Stimulated activated CD8-positive, alpha-beta memory T cell treated with anti-CD3 and anti-CD28 coated beads, Interleukin-12 subunit alpha, Interleukin-12 subunit beta, amount 100 ng/mL, for 24 hours (primary cell): Measurements from ENCODE around the gene PXDN.
"Not testable (repeated sequence)": the region's sequence is repeated elsewhere in the genome, so short reads cannot be mapped to it uniquely, and the experiment has no call there.

Source experiments
- DNase-seq: peaks from one replicate; pipeline ENCODE4 v3.0.0-alpha.2; 2020; ENCODE audit errors: extremely low read depth

PXDN gene

DNA sequence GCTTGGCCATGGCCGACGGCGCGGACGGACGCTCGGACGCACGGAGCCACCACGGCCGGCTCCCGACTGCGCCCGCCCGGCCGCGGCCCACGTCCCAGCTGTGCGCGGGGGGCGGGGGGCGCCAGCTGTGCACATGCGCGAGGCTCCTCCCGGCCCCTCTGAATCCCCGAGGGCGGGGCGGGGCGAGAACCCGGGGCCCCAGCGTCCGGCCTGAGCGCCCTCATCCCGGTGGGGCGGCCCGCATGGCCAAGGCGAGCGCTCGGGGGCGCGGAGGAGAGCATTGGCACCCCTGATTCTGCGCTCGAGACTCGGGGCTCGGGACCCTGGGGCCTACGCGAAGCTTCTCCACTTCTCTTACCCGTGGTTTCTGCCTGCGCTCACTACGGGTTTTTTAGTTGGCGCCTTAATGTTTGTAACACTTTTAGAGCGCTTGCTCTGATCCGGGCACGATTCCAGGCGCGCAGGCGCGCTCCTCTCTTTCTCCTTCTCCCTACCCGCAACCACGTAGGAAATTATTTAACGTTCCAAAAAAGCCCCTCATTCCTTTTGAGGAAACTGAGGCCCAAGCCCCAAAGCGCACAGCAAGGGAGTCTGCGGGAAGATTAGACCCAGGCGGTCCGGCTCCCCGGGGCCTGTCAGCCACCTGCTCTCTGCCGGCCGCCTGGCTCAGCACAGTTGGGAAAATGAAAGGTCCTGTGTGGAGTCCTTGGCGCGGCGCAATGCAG, at the start of gene PXDN:
Gene PXDN, minus strand, starts transcription at position 70 of the 725 bp plus-strand sequence. Its CDS starts 60 bp downstream, at position 10.
- no peak for DNase-seq

DNA sequence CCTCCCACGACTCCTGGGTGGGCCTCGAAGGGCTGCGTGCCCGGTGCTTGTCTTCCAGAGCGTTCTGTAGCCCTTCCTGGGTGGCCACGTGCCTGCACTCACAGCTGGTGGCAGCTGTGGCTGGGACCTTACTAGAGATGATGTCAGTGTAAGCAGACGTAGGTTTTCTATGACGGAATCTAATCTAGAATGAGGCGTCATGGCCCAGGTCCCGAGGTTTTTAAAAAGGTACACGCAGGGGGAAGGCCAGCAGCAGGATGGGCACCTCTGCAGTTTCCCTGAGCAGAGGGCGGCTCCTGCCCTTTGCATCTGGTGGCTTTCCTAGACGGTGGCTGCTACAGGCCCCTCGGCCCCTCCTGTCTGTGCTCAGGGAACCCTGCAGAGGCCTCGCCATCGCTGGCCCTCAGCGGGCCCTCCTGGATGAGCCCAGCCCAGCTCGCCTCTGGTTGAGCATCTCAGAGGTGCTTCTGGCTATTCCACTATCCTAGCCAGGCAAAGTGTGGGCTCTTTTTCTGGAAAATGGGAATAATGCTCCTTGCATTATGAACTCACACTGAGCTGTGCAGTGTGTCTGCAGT, 49.6 kb upstream of the PXDN start:
- no peak for DNase-seq

GRCh38 chr2:1793001-1793867, 48.9 kb upstream of the PXDN start:
- DNase-seq, result no peak

DNA sequence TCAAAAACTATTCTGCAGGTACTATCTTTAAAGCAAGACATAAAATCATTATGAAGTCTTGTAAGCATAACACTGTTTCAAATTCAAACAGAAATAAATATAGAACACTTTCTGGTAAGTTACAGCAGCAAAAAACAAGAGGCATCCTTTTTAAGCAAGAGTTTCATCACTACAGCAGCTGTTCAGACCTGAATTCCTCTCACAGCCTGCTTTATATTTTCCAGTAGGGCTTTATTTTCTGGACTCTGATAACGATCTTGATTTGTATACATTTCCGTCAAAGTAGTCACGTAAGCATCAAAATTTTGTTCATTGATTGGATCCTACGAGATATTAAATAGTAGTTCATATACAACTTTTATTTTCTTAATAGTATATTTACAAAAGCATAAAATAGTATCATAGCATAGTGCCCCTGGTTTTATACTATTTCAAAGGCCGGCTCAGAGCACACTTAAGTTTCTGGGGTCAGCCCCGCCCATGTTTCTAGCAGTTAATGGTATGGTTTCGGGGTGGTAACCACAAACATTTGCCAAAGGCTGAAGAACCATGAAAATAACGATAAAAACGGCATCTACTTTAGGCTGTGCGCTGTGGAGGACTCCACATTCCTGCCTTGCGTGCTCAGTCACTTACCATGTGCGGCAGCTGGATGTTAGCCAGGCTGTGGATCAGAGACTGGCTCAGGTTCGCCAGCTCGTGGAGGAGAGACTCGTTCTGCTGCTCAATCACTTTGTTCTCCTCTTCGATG, 47.5 kb upstream of the PXDN start:
- no peak for DNase-seq

DNA sequence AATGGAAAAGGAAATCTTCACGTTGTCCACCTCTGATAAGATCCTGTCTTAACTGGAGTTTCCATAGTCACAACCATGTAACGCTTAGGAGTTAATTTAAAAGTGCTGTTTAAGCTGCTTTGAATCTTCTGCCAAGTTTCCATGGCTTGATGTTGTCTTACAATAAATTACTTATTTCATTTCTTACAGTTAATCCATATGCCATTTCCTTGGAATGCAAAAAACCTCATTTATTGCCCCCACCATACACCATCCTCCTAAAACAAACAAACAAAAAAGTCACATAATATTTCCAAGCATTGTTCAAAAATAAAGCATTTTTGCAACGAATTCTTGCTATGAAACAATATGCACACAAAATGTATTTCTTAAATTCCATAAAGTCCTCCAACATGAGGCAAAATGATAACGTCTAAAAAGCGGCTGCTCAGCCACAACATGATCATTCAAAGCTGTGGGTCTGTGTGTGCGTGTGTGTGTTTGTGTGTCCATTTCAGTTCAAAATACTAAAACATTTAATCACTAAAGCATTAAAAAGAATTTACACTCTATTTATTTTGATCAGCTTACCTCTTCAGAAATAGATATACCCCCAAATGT, 46.8 kb upstream of the PXDN start:
- no peak for DNase-seq

GRCh38 chr2:1790473-1790872, 46.2 kb upstream of the PXDN start:
- DNase-seq, result no peak

DNA sequence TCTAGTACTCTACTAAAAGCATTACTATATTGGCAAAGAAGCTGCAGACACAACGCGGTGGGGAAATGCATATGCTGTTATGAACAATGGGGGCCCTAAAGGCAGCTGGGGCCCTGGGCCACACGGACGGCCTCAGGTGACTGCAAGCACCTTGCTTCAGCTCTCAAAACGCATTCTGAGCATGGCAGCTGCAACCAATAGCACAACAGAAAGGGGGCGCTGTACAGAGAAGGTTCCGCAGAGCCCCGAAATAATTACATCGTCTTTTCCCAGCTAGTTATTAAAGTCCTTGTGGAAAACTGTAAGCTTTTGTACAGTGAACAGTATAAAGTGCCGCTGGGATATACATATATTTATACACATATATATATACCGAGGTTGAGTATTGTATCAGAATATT, 45.3 kb upstream of the PXDN start:
- DNase-seq, result no peak

DNA sequence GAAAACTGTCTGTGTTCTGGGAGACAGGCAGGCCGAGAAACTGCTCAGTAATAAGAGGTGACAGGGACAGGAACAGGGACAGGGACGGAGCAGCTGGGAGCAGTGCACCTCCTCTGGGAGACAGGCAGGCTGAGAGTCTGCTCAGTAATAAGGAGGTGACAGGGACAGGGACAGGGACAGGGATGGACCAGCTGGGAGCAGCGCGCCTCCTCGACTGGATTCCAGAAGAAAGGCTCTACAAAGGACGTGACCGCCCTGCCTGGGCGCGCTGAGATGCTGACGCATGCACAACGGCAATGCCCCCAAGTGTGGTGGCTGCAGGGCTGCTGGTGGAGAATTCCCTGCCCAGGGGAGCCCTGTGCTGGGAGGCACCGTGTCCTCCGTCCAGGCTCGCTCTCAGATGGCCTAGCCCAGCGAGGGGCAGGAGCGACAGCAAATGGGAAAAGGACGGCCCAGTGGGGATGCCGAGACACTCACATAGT, 44.2 kb upstream of the PXDN start:
- DNase-seq, result no peak

DNA sequence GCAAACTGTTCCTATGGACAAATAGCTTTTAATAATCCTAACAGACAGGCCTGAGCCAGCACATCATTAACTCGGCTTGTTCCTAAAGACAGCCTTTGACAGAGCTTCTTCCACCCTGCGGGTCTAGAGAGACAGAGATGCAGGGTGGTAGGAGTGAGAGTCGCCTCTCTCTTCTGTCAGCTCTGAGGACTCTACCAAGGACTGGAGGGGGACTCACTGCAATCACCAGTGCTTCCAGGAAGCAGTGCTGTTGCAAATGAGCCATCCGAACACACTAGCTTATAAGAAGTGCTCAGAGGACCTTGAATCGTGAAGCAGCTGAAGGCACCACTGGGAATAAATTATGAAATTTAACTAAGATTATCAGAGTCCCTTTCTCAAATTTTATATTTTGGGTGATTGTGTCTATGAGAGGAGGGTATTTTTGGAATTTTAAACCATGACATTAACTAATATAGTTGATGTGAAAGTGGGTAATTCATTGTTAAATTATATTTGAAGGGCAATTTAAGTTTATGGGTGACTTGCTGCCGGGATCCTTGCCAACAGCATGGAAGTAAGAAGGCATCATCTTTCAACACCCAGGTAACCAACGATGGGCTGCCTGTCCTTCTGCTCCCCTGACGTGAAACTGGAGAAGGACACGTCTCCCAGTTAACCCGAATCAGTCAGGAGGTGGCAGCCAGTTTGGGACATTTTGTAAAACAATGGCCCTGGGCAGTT, 43.6 kb upstream of the PXDN start:
- no peak for DNase-seq

DNA sequence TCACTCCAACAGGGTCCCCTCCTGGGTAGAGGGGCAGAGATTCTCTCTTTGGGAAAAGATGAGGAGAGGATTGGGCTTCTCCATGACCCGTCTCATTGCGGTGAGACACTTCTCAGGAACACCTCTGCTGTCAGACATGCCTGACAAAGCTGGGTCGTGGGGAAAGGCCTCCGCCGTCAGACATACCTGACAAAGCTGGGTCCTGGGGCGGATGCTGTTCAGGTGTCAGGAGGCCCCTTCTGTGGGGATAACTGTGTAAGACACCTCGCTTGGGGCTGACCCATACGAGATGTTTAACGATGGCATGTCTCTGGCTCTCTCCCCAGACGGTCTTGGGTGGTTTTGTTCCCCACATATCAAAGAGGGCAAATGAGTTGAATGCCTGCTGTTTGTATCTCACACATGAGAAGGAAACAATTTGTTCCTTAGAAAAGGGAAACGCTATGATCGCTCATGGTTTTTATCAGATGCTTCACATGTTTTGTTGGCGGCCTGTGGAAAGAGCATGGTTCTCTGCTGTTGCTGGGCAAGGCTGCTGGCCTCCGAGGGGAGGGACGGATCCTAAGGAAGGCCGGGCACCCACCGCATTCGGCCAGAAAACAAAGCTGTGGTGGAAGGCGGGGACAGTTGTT, 40.8 kb upstream of the PXDN start:
- DNase-seq, result no peak

GRCh38 chr2:1784087-1784486, 39.8 kb upstream of the PXDN start:
- no peak for DNase-seq

GRCh38 chr2:1782514-1782913, 38.2 kb upstream of the PXDN start:
- DNase-seq, result no peak

DNA sequence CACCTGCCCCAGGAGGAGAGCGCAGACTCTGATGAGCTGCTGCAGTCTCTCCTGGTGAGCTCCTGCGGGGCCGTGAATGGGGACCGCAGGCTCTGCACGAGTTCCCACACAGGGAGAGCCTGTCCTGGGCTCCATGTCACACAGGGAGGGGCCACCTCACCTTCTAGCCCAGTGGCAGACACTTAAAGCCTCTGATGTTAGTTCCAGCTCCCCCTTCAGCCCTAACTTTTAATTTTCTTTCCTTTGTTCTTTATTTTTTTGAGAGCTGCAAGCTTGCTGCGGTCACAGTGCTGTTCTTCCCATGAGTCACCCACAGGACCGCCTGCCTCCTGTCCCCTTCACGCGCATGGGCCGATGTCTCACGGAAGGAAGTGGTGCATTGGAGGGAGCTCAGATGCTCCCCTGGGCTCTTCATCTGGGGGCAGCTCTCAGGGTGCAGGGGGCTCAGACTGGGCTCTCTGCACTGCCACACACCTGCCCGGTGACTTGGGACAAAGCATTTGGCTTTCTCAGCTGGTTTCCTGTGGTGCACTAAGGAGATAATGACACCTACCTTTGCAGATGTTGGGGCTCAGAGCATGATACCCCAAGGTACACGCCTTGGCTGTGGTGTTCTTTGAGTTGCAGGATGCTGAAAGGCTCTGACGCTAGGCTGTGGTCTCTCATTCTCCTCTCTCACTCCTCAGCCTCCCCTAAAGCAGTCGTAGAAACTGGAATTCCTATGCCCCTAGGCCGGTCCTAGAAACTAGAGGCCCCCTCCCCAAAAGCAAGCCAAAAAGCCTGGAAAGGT, 37.2 kb upstream of the PXDN start:
- no peak for DNase-seq

GRCh38 chr2:1780693-1781092, 36.4 kb upstream of the PXDN start:
- no peak for DNase-seq

DNA sequence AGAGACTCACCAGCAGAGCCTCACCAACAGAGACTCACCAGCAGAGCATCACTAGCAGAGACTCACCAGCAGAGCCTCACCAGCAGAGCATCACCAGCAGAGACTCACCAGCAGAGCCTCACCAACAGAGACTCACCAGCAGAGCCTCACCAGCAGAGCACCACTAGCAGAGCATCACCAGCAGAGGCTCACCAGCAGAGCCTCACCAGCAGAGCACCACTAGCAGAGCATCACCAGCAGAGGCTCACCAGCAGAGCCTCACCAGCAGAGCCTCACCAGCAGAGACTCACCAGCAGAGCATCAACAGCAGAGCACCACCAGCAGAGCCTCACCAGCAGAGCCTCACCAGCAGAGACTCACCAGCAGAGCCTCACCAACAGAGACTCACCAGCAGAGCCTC, 35.7 kb upstream of the PXDN start:
- DNase-seq, result not testable (repeated sequence)

GRCh38 chr2:1778566-1778965, 34.3 kb upstream of the PXDN start:
- no peak for DNase-seq

DNA sequence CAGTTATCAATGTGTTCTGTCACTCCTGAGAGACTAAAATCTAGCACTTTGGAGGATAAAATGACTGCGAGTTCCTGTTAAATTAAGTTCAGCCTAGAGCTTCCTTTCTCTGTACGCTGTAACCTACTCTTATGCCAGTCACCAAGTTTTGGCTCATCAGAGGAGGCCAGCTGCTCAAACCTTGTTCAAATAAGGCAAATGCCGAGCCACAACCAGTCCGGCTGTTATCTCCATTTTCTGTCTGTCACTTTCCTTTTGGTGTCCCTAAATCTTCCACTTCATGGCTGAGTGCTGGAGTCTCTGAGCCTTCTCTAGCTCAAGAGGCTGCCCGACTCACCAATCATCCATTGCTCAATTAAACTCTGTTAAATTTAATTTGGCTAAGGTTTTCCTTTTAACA, 33.5 kb upstream of the PXDN start:
- DNase-seq, result no peak

DNA sequence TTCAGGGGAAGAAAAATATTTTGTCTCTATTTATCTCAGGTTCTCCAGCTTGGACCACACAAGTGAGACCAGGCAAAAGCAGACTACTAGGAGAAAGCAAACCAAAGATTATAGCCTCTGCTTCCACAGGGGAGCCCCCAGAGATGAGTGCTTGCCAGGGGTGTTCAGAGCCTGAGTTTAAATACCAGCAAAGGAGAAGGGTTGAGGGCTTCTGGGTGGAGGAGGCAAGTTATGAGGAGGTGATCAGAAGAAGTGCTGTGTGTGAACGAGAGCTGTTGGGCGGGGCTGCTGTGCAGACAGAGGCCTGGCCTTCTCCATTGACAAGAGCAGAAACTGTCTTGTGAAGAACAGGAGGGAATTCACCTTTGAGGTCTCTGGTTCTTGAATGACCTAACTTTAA, 32.8 kb upstream of the PXDN start:
- DNase-seq, result no peak

- no peak for DNase-seq
Observed at GRCh38 chr2:1775511-1776035, 31.3 kb upstream of the PXDN start.
